Measurements from ENCODE around the gene NUPR2. TPM values are rescaled to one million over a fixed set of nuclear protein-coding genes. Genes with fewer than 3 reads are reported as not detected.
"Not testable (repeated sequence)": the region's sequence is repeated elsewhere in the genome, so short reads cannot be mapped to it uniquely, and the experiment has no call there.

The NUPR2 gene
- total and polyA plus RNA-seq, 7 donors = not detected

DNA sequence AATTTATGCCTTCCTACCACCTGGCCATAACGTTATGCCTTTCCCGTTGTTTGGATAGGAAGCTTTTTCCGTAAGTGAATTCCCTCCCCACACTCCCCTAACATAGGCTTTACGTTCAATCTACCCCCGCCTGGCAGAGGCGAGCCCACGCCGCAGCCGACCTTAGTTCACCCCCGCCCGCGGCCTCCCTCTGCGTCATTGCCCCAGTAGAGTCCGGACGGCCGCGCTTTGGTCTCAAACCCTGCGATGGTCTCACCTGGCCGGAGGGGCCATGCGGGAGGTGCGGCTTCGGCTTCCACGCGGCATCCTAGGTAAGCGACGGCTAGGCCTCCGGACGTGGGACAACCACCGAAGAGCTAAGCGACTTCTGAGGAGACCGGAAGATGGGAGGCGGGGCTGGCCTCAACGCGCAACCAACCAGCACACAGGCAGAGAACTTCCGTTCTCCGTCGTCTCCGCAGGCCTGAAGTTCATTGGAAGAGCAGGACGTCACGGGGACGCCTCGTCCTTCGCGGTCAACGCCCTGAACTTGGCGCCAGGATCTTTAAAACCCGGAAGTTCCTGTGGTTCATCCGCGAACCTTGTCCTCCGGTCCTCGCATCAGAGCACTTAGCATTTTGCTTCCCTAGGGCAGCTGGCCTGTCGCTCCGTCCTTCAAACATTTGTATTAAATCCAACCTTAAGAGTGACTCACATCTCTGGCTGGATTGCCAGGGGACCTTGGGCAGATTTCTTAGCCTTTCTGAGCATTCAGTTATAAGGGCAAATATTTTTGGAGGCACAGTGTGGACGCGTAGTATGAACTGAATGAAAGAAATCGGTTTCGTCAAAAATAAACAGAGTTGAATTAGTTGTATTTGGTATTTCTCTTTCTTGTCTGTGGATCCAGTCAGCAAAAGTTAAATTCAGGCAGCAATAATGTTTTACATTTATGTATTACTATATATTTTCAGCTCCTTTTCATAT is 9.8 kb downstream of the NUPR2 start, which contains the start of gene CHCHD2:
TSS of gene CHCHD2 (minus strand) at position 369 of the 966 bp plus-strand sequence. CDS start at position 306, 63 bp downstream.
- H3K4me3 ChIP-seq = peak within 1 kb of the TSS; percentile 85
- intact Hi-C loops (cut with DNase I) = no loop called here
- H3K4me1 ChIP-seq = peaks cover 11% of the 10 kb centered on the region
- H3K27me3 ChIP-seq (ENCODE audit: insufficient read depth in 3 of 3, low read length in 2 of 3) = no peaks in the 10 kb centered on the region
- no peaks in the 10 kb centered on the region for H3K9me3 ChIP-seq
- H3K36me3 ChIP-seq (ENCODE audit: insufficient read depth in 1 of 2, low read depth in 1 of 2) = peaks cover 9 to 35% of the 10 kb centered on the region in 2 donors
- DNase-seq = peak; percentile 96 to 98
- TF ChIP-seq, protein P1, sequence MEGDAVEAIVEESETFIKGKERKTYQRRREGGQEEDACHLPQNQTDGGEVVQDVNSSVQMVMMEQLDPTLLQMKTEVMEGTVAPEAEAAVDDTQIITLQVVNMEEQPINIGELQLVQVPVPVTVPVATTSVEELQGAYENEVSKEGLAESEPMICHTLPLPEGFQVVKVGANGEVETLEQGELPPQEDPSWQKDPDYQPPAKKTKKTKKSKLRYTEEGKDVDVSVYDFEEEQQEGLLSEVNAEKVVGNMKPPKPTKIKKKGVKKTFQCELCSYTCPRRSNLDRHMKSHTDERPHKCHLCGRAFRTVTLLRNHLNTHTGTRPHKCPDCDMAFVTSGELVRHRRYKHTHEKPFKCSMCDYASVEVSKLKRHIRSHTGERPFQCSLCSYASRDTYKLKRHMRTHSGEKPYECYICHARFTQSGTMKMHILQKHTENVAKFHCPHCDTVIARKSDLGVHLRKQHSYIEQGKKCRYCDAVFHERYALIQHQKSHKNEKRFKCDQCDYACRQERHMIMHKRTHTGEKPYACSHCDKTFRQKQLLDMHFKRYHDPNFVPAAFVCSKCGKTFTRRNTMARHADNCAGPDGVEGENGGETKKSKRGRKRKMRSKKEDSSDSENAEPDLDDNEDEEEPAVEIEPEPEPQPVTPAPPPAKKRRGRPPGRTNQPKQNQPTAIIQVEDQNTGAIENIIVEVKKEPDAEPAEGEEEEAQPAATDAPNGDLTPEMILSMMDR (IDR thresholded peaks at IDR 0.05) = no peak
- peak within 1 kb of the TSS; percentile 95 for H3K27ac ChIP-seq
- WGBS, 3 donors = 1 to 3% (median 1%) methylated on average over 57 of the region's 57 CpGs
- peak; percentile 99 for ATAC-seq

DNA sequence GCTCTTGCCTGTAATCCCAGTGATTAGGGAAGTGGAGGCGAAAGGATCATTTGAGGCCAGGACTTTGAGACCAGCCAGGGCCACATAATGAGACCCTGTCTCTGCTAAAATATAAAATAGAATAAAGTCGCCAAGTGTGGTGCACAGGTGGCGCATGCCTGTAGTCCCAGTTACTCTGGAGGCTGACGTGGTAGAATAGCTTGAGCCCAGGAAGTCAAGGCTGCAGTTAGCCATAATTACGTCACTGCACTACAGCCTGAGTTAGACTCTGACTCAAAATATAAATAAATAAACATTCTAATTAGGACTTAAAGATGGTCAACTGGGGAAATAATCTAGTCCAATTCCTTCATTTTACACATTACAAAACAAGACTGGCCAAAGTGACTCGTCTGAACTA is 10.7 kb downstream of the NUPR2 start:
- Histone ChIP-seq H3K4me3 (peak overlapping the region; percentile 85), H3K27ac (peak overlapping the region; percentile 95), H3K36me3 (ENCODE audit: insufficient read depth in 1 of 2, low read depth in 1 of 2) (peaks cover 16 to 44% of the 10 kb centered on the region in 2 donors), H3K27me3 (ENCODE audit: insufficient read depth in 3 of 3, low read length in 2 of 3) (no peaks in the 10 kb centered on the region), H3K4me1 (peaks cover 11% of the 10 kb centered on the region), H3K9me3 (no peaks in the 10 kb centered on the region)
- 15 to 21% (median 18%) methylated on average over 6 of the region's 6 CpGs for WGBS, 3 donors
- intact Hi-C loops (cut with DNase I) = no loop called here
- TF ChIP-seq, protein P1 (IDR thresholded peaks at IDR 0.05) = no peak
- DNase-seq = no peak
- ATAC-seq = peak; percentile 38 to 77 (median 58)

DNA sequence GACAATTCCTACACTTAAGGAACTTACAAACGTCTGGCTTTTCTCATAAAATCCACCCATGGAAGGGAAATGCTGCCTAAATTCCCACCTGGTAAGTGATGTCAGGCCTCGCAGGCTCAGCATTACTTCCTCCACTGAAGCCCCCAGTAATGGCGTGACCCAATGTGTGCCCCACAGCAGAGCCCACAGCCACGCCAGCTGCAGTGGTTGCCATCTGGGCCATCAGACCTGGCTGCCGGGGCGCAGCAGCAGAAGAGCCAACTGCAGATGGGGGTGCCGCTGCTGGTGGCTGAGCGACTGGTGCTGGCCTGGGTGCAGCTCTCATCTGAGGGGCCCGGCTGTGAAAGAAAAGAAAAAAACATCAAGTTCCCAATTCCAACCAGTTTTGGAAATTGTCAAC is 12.1 kb downstream of the NUPR2 start:
- intact Hi-C loops (cut with DNase I); H3K4me3 ChIP-seq; ATAC-seq; H3K9me3 ChIP-seq; DNase-seq; H3K27me3 ChIP-seq (ENCODE audit: insufficient read depth in 3 of 3, low read length in 2 of 3); H3K27ac ChIP-seq: not testable (repeated sequence)
- Histone ChIP-seq H3K36me3 (ENCODE audit: insufficient read depth in 1 of 2, low read depth in 1 of 2) (peaks cover 26 to 58% of the 10 kb centered on the region in 2 donors), H3K4me1 (peaks cover 11% of the 10 kb centered on the region)
- 75 to 80% (median 79%) methylated on average over 6 to 9 of the region's 9 CpGs for WGBS, 3 donors

DNA sequence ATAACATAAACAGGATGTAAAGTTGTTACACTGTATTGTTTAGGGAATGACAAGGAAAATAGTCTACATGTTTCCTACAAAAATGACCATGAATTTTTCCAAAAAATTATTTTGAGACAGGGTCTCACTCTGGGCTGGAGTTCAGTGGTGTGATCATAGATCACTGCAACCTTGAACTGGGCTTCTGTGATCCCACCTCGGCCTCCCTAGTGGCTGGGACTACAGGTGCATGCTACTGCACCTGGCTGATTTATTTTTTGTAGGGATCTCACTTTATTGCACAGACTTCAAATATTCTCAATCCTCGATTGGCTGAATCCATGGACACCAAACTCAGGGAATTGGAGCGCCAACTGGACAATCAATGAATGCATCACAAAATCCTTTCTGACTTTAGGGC is 16.6 kb downstream of the NUPR2 start:
- peaks cover 3% of the 10 kb centered on the region for H3K4me1 ChIP-seq
- no peaks in the 10 kb centered on the region for H3K9me3 ChIP-seq
- H3K4me3 ChIP-seq = no peak overlapping the region
- 90 to 96% (median 92%) methylated on average over 3 of the region's 3 CpGs for WGBS, 3 donors
- ATAC-seq (no peak), DNase-seq (no peak)
- peaks cover 27 to 64% of the 10 kb centered on the region in 2 donors for H3K36me3 ChIP-seq (ENCODE audit: insufficient read depth in 1 of 2, low read depth in 1 of 2)
- TF ChIP-seq, protein P1 (IDR thresholded peaks at IDR 0.05) = no peak
- intact Hi-C loops (cut with DNase I) = no loop called here
- H3K27ac ChIP-seq = no peak overlapping the region
- H3K27me3 ChIP-seq (ENCODE audit: insufficient read depth in 3 of 3, low read length in 2 of 3) = no peaks in the 10 kb centered on the region

DNA sequence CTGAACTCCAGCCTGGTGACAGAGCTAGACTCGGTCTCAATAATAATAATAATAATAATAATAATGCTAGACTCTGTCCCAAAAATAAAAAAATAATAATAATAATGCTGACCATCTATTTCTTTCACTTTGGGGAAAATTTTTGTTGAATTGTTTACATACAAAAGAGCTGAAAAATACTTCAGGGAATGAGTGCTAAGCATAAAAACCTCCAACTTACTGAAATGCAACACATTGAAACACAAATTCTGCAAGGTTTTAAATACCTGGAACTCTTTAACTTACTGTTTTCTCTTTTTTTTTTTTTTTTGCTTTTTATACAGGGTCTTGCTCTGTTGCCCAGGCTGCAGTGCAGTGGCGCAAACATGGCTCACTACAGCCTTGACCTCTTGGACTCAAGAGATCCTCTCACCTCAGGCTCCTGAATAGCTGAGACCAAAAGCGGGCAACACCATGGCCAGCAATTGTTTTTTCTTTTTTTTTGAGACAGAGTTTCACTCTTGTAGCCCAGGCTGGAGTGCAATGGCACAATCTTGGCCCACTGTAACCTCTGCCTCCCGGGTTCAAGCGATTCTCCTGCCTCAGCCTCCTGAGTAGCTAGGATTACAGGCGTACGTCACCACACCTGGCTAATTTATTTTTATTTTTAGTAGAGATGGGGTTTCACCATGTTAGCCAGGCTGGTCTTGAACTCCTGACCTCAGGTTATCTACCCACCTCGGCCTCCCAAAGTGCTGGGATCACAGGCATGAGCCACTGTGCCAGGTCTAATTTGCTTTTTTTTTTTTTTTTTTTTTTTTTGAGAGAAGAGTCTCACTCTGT is 17.8 kb downstream of the NUPR2 start:
- H3K4me1 ChIP-seq; H3K4me3 ChIP-seq; intact Hi-C loops (cut with DNase I); H3K27me3 ChIP-seq (ENCODE audit: insufficient read depth in 3 of 3, low read length in 2 of 3); DNase-seq; ATAC-seq; H3K9me3 ChIP-seq: not testable (repeated sequence)
- 63 to 80% (median 67%) methylated on average over 8 of the region's 8 CpGs for WGBS, 3 donors
- peaks cover 19 to 51% of the 10 kb centered on the region in 2 donors for H3K36me3 ChIP-seq (ENCODE audit: insufficient read depth in 1 of 2, low read depth in 1 of 2)
- H3K27ac ChIP-seq = peak overlapping the region; percentile 54
